Osteoblast (primary cell): ENCODE results near the gene TTF2. TPM values are rescaled to one million over a fixed set of nuclear protein-coding genes. Genes with fewer than 3 reads are reported as not detected.

Source experiments
- DNase-seq: peaks from one replicate; pipeline ENCODE4 v3.0.0; 2011; ENCODE audit warnings: low spot score, mixed read lengths; ENCODE audit not compliant: insufficient read length; ENCODE audit errors: missing footprints
- H2AFZ ChIP-seq: 2 replicates; pipeline ENCODE4 v1.6.0; 2011; ENCODE audit warnings: mild to moderate bottlenecking, low read length
- H3K27ac ChIP-seq: 2 replicates; pipeline ENCODE4 v1.5.1; 2011; ENCODE audit warnings: mild to moderate bottlenecking, low read depth, low read length, moderate library complexity
- H3K27me3 ChIP-seq: 2 replicates; pipeline ENCODE4 v1.6.0; 2012; ENCODE audit warnings: mild to moderate bottlenecking, control low read depth, inconsistent platforms, low read length, moderate library complexity; ENCODE audit not compliant: insufficient read depth
- H3K36me3 ChIP-seq: 2 replicates; pipeline ENCODE4 v1.5.1; 2011; ENCODE audit warnings: mild to moderate bottlenecking, low read length, control low read depth, moderate library complexity; ENCODE audit not compliant: insufficient read depth
- H3K4me1 ChIP-seq: 2 replicates; pipeline ENCODE4 v1.5.1; 2011; ENCODE audit warnings: mild to moderate bottlenecking, low read length, control low read depth, moderate library complexity; ENCODE audit not compliant: insufficient read depth
- H3K4me2 ChIP-seq: 2 replicates; pipeline ENCODE4 v1.6.0; 2011; ENCODE audit warnings: mild to moderate bottlenecking, low read length; ENCODE audit not compliant: insufficient read depth
- H3K4me3 ChIP-seq: fragments of 200-600 bp; sonication (generic); 3 replicates; pipeline ENCODE4 v1.5.1; 2012; ENCODE audit warnings: mild to moderate bottlenecking, low read length, inconsistent platforms; ENCODE audit not compliant: insufficient read depth
- H3K79me2 ChIP-seq: 2 replicates; pipeline ENCODE4 v1.6.0; 2012; ENCODE audit warnings: mild to moderate bottlenecking, low read length, control low read depth, inconsistent platforms; ENCODE audit not compliant: insufficient read depth
- H3K9me3 ChIP-seq: 2 replicates; pipeline ENCODE4 v1.5.1; 2011; ENCODE audit warnings: low read depth, low read length, control low read depth
- H4K20me1 ChIP-seq: 2 replicates; pipeline ENCODE4 v1.6.0; 2012; ENCODE audit warnings: mild to moderate bottlenecking, low read length, control low read depth; ENCODE audit not compliant: insufficient read depth
- total RNA-seq: library from RNA; depleted of rRNA; stranded (reverse); fragments of >200 nt; gene quantifications from 2 replicates; pipeline ENCODE4 v1.2.3, GENCODE V29; 2012
- TF ChIP-seq, protein P1 (sequence below): IDR thresholded peaks from 2 replicates; pipeline ENCODE4 v1.5.1; 2011; ENCODE audit warnings: mild to moderate bottlenecking, low read depth, low read length, moderate library complexity; ENCODE audit errors: extremely low read depth

TTF2 gene
- total RNA-seq, 1 donor: 5.4 TPM

DNA sequence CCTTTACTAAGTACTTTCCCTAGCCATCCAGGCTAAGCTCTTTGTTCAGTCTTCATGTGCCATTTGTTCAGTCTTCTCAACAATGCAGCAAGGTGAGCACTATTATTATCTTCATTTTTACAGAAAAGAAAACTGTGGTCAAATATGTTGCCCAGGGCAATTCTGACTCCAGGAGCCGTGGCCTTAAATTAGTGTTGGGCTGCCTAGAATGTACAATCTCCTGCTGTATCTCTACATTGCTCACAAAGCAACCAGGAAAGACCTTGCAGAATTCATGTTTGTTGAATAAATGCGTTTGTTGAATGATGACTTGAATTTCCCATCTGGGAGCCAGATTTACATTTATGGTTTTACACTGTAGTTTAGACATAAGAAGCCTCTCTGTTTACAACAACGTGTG is 44.4 kb upstream of the TTF2 start:
- no peak for DNase-seq
- Histone ChIP-seq H3K27ac (no peak overlapping the region), H3K79me2 (no peaks in the 10 kb centered on the region), H3K4me3 (no peak overlapping the region), H3K4me2 (no peak overlapping the region), H2AFZ (no peak overlapping the region), H3K27me3 (no peaks in the 10 kb centered on the region), H4K20me1 (no peaks in the 10 kb centered on the region), H3K36me3 (no peaks in the 10 kb centered on the region), H3K4me1 (peaks cover 4% of the 10 kb centered on the region), H3K9me3 (no peaks in the 10 kb centered on the region)
- TF ChIP-seq, protein P1, sequence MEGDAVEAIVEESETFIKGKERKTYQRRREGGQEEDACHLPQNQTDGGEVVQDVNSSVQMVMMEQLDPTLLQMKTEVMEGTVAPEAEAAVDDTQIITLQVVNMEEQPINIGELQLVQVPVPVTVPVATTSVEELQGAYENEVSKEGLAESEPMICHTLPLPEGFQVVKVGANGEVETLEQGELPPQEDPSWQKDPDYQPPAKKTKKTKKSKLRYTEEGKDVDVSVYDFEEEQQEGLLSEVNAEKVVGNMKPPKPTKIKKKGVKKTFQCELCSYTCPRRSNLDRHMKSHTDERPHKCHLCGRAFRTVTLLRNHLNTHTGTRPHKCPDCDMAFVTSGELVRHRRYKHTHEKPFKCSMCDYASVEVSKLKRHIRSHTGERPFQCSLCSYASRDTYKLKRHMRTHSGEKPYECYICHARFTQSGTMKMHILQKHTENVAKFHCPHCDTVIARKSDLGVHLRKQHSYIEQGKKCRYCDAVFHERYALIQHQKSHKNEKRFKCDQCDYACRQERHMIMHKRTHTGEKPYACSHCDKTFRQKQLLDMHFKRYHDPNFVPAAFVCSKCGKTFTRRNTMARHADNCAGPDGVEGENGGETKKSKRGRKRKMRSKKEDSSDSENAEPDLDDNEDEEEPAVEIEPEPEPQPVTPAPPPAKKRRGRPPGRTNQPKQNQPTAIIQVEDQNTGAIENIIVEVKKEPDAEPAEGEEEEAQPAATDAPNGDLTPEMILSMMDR: no peak

DNA sequence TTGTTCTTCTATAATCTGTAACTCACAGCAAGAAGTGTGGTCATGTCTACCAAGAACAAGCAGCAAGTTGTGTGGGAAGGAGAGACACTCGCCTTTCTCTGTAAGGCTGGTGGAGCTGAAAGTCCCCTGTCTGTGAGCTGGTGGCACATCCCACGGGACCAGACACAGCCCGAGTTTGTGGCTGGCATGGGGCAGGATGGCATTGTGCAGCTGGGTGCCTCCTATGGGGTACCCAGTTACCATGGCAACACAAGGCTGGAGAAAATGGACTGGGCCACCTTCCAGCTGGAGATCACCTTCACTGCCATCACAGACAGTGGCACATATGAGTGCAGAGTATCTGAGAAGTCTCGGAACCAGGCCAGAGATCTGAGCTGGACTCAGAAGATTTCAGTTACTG is 43.1 kb upstream of the TTF2 start:
- H3K36me3 ChIP-seq: no peaks in the 10 kb centered on the region
- H3K4me1 ChIP-seq: peaks cover 4% of the 10 kb centered on the region
- H3K4me3 ChIP-seq: no peak overlapping the region
- H3K4me2 ChIP-seq: no peak overlapping the region
- no peaks in the 10 kb centered on the region for H4K20me1 ChIP-seq
- H3K27ac ChIP-seq: no peak overlapping the region
- no peaks in the 10 kb centered on the region for H3K79me2 ChIP-seq
- no peak overlapping the region for H2AFZ ChIP-seq
- TF ChIP-seq, protein P1: no peak
- DNase-seq: no peak
- no peaks in the 10 kb centered on the region for H3K9me3 ChIP-seq
- H3K27me3 ChIP-seq: peaks cover 4% of the 10 kb centered on the region

DNA sequence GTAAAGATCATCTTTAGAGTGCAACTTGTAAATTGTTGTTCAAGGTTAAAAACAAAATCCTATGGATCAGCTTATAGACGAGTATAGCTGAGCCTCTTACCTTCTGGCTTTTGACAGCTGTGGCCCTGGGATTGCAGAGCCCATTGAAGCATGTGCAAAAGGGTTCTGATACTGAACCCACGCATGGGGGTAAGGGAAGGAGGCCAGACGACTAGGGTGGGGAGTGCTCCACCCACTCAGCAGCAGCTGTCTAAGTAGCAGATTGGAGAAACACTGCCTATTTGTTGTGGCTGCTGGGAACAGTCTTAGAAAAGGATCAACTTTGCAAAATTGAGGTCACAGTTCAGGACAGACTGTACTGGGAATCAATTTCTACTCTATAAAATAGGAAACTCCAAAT is 42.5 kb upstream of the TTF2 start:
- H3K9me3 ChIP-seq: no peaks in the 10 kb centered on the region
- H3K4me1 ChIP-seq: peaks cover 4% of the 10 kb centered on the region
- H4K20me1 ChIP-seq: no peaks in the 10 kb centered on the region
- peaks cover 4% of the 10 kb centered on the region for H3K27me3 ChIP-seq
- no peak overlapping the region for H3K4me2 ChIP-seq
- H3K79me2 ChIP-seq: no peaks in the 10 kb centered on the region
- no peak for DNase-seq
- TF ChIP-seq, protein P1: no peak
- H3K4me3 ChIP-seq: no peak overlapping the region
- no peak overlapping the region for H3K27ac ChIP-seq
- no peaks in the 10 kb centered on the region for H3K36me3 ChIP-seq
- no peak overlapping the region for H2AFZ ChIP-seq

DNA sequence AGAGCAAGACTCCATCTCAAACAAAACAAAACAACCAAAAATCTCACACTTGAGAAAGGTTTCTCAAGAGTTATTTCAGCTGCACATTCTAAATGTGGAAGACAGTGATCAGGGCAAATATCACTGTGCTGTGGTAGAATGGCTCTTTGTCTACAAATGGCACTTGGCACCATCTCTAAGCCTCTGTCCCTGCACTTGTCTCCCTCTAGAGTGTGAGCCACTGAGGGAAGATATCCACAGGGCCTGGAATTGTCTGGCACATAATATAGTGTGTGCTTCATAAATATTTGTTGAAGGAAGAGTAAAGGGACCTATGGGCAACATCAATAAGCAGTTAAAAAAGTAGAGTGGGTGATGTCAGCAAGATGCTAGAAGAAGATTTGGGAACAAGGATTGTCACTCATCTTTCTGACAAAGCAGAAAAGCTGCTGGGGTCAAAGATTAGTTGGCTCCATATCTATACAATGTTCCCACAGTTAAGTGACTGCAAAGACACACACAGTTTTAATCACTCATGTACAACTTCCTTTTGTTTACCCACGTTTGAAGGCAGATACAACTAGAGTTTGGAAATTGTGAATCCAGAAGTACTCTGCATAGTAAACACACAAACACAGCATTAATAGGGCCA is 39.5 kb upstream of the TTF2 start:
- TF ChIP-seq, protein P1: no peak
- no peak for DNase-seq
- H3K9me3 ChIP-seq: no peaks in the 10 kb centered on the region
- H3K4me1 ChIP-seq: no peaks in the 10 kb centered on the region
- no peaks in the 10 kb centered on the region for H3K36me3 ChIP-seq
- no peak overlapping the region for H3K4me3 ChIP-seq
- peaks cover 4% of the 10 kb centered on the region for H3K27me3 ChIP-seq
- no peak overlapping the region for H3K27ac ChIP-seq
- H3K79me2 ChIP-seq: no peaks in the 10 kb centered on the region
- H2AFZ ChIP-seq: no peak overlapping the region
- no peak overlapping the region for H3K4me2 ChIP-seq
- H4K20me1 ChIP-seq: no peaks in the 10 kb centered on the region
